Hepatocyte (in vitro differentiated cells): ENCODE results near the gene KRT86.

Experiments used
- EZH2 ChIP-seq: fragments of 200-600 bp; sonication (generic); IDR thresholded peaks from 2 replicates; pipeline ENCODE4 v1.6.1; 2016; ENCODE audit warnings: antibody characterized with exemption, mild to moderate bottlenecking, borderline replicate concordance
- TF ChIP-seq, protein P1 (sequence below): fragments of 200-600 bp; sonication (generic); IDR thresholded peaks from 2 replicates; pipeline ENCODE4 v1.5.1; 2016; ENCODE audit warnings: antibody characterized with exemption, mild to moderate bottlenecking; ENCODE audit not compliant: poor library complexity

DNA sequence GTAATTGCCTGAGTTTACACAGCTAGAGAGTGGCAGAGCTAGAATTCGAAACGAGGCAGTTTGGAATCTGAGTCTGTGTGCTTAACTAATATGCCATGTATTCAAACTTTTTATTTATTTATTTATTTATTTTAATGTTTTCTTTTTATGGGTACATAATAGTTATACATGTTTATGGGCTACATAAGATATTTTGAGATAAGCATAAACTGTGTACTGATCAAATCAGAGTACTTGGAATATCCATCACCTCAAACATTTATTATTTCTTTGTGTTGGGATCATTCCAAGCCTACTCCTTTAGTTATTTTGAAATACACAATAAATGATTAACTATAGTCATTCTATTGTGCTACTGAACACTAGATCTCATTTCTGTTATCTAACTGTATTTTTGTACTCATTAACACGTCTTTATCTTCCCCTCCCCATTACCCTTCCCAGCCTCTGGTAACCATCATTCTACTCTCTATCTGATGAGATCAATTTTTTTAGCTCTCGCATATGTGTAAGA, 24.3 kb downstream of the KRT86 start:
- TF ChIP-seq, protein P1, sequence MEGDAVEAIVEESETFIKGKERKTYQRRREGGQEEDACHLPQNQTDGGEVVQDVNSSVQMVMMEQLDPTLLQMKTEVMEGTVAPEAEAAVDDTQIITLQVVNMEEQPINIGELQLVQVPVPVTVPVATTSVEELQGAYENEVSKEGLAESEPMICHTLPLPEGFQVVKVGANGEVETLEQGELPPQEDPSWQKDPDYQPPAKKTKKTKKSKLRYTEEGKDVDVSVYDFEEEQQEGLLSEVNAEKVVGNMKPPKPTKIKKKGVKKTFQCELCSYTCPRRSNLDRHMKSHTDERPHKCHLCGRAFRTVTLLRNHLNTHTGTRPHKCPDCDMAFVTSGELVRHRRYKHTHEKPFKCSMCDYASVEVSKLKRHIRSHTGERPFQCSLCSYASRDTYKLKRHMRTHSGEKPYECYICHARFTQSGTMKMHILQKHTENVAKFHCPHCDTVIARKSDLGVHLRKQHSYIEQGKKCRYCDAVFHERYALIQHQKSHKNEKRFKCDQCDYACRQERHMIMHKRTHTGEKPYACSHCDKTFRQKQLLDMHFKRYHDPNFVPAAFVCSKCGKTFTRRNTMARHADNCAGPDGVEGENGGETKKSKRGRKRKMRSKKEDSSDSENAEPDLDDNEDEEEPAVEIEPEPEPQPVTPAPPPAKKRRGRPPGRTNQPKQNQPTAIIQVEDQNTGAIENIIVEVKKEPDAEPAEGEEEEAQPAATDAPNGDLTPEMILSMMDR = no peak
- TF ChIP-seq EZH2 = no peak
